K562 (cell line): ENCODE measurements around the gene BTBD10. TPM values are rescaled to one million over a fixed set of nuclear protein-coding genes. Genes with fewer than 3 reads are reported as not detected.

Experiments used
- ATAC-seq: fragments of 200-7000 bp; cut with Tn5 transposase; 3 replicates; pipeline ENCODE4 v1.9.1; 2020; ENCODE audit warnings: moderate library complexity
- BruUV-seq: library from RNA; stranded (reverse); fragments of 400-500 nt; replicated peaks from 2 replicates; lab custom pipeline; 2021; lab: Mats Ljungman, UMichigan
- CTCF ChIA-PET: fragments of 300-600 bp; formaldehyde crosslinking; extraction: SDS; loops from one replicate; lab custom pipeline; 2021; ENCODE audit warnings: low intra/inter-chr PET ratio; lab: Yijun Ruan, JAX
- POLR2A ChIA-PET: fragments of 300-600, 350-650 bp; sonication (Branson Sonifier 250); formaldehyde crosslinking; extraction: SDS; loops from one replicate; lab custom pipeline; 2021; ENCODE audit warnings: antibody characterized with exemption, inconsistent platforms; lab: Yijun Ruan, JAX
- DNase-seq, 4 experiments: peaks; one replicate each; pipeline versions ENCODE4 v3.0.0 to v3.0.0-alpha.2; 2011 to 2018; ENCODE audit warnings: low spot score in 3 of 4, mixed read lengths in 3 of 4; ENCODE audit errors: extremely low read depth in 1 of 4
- FAIRE-seq: peaks from 2 replicates; lab custom pipeline; 2011; peaks lifted over from hg19 to GRCh38; lab: Jason Lieb, UNC
- H2AFZ ChIP-seq: 2 replicates; pipeline ENCODE4 v1.6.0; 2011; ENCODE audit warnings: low read depth, low read length, control low read depth, inconsistent platforms
- H3K27ac ChIP-seq: fragments of 200-600 bp; 3 replicates; pipeline ENCODE4 v1.8.0; 2011; ENCODE audit warnings: low read depth, mild to moderate bottlenecking, control low read depth, inconsistent platforms, low read length, moderate library complexity, mixed read lengths; ENCODE audit errors: extremely low read depth
- H3K27me3 ChIP-seq, 2 experiments: fragments of 300-600 bp in 1 of 2; 2 replicates in 1 of 2; 3 replicates in 1 of 2; pipeline versions ENCODE4 v1.6.0 to v1.8.0; 2011; ENCODE audit warnings: inconsistent platforms in 2 of 2, low read length in 2 of 2, mild to moderate bottlenecking in 1 of 2, mixed read lengths in 1 of 2, moderate library complexity in 1 of 2; ENCODE audit not compliant: control insufficient read depth in 2 of 2, insufficient read depth in 2 of 2
- H3K36me3 ChIP-seq: fragments of 300-600 bp; 3 replicates; pipeline ENCODE4 v1.8.0; 2011; ENCODE audit warnings: mild to moderate bottlenecking, low read length, inconsistent platforms; ENCODE audit not compliant: control insufficient read depth, insufficient read depth
- H3K4me1 ChIP-seq, 2 experiments: fragments of 200-600 bp in 1 of 2; replicated peaks in 1 of 2; 2 replicates in 1 of 2; 3 replicates in 1 of 2; pipeline versions ENCODE4 v1.5.1 to v1.8.0; 2011; ENCODE audit warnings: inconsistent platforms in 2 of 2, low read length in 2 of 2, mild to moderate bottlenecking in 1 of 2, mixed read lengths in 1 of 2, moderate library complexity in 1 of 2; ENCODE audit not compliant: control insufficient read depth in 2 of 2, insufficient read depth in 2 of 2
- H3K4me2 ChIP-seq: 2 replicates; pipeline ENCODE4 v1.6.1; 2011; ENCODE audit warnings: low read length, control low read depth, inconsistent platforms, mixed read lengths; ENCODE audit not compliant: insufficient read depth
- H3K4me3 ChIP-seq: fragments of 200-600 bp; sonication (generic), shearing (Covaris generic); 2 replicates; pipeline ENCODE4 v1.5.1; 2016; ENCODE audit warnings: control low read depth, inconsistent platforms
- H3K79me2 ChIP-seq: fragments of 200-600 bp; 3 replicates; pipeline ENCODE4 v1.8.0; 2011; ENCODE audit warnings: low read length, inconsistent platforms; ENCODE audit not compliant: control insufficient read depth, insufficient read depth
- H3K9ac ChIP-seq, 2 experiments: 2 replicates each; pipeline versions ENCODE4 v1.6.0 to v1.6.1; 2011; ENCODE audit warnings: low read depth in 2 of 2, low read length in 2 of 2, control low read depth in 1 of 2, inconsistent platforms in 1 of 2, mild to moderate bottlenecking in 1 of 2, mixed read lengths in 1 of 2; ENCODE audit not compliant: insufficient read depth in 1 of 2
- H3K9me1 ChIP-seq: one replicate; pipeline ENCODE4 v1.6.0; 2011; ENCODE audit warnings: inconsistent platforms, mild to moderate bottlenecking, low read length, moderate library complexity; ENCODE audit not compliant: control insufficient read depth, insufficient read depth
- H3K9me3 ChIP-seq: replicated peaks from 2 replicates; pipeline ENCODE4 v1.5.1; 2011; ENCODE audit warnings: low read depth, low read length, inconsistent platforms; ENCODE audit not compliant: control insufficient read depth, insufficient read depth
- H4K20me1 ChIP-seq: replicated peaks from 2 replicates; pipeline ENCODE4 v1.6.1; 2011; ENCODE audit warnings: low read length, inconsistent platforms, mixed read lengths; ENCODE audit not compliant: control insufficient read depth, insufficient read depth
- CEBPB ChIP-seq: fragments of 450-650 bp; IDR thresholded peaks from 2 replicates; pipeline ENCODE4 v1.6.1; 2016; ENCODE audit warnings: missing genetic modification characterization, missing compliant biosample characterization
- CSDE1 ChIP-seq, 2 experiments: fragments of 450-650 bp; IDR thresholded peaks; 2 replicates each; pipeline ENCODE4 v1.6.1; 2016; ENCODE audit warnings: mild to moderate bottlenecking in 1 of 2
- HDAC6 ChIP-seq: IDR thresholded peaks from 2 replicates; pipeline ENCODE4 v1.6.1; 2012; ENCODE audit warnings: low read depth, mild to moderate bottlenecking, control low read depth, inconsistent platforms, low read length, moderate library complexity
- HNRNPL ChIP-seq: fragments of 200-400 bp; formaldehyde crosslinking; IDR thresholded peaks from 2 replicates; pipeline ENCODE4 v1.6.1; 2017; ENCODE audit warnings: low read depth, mild to moderate bottlenecking, low read length
- MTA3 ChIP-seq: fragments of 450-650 bp; formaldehyde crosslinking; IDR thresholded peaks from 2 replicates; pipeline ENCODE4 v1.6.1; 2017; ENCODE audit warnings: mild to moderate bottlenecking, borderline replicate concordance
- NUFIP1 ChIP-seq: fragments of 450-650 bp; IDR thresholded peaks from 2 replicates; pipeline ENCODE4 v1.6.1; 2018; ENCODE audit not compliant: partially characterized antibody
- PRPF4 ChIP-seq: fragments of 200-400 bp; formaldehyde crosslinking; IDR thresholded peaks from one replicate; pipeline ENCODE4 v1.6.1; 2017; ENCODE audit warnings: low read length, low read depth, mild to moderate bottlenecking; ENCODE audit not compliant: insufficient read depth, poor library complexity, severe bottlenecking
- SETDB1 ChIP-seq: IDR thresholded peaks from one replicate; pipeline ENCODE4 v1.6.1; 2012; ENCODE audit warnings: low read length, control low read depth, inconsistent platforms
- SMARCC2 ChIP-seq: fragments of 450-650 bp; IDR thresholded peaks from 2 replicates; pipeline ENCODE4 v1.6.1; 2017; ENCODE audit warnings: antibody characterized with exemption, moderate library complexity, mild to moderate bottlenecking, low read depth
- ZHX1 ChIP-seq: fragments of 150-350 bp; conservative IDR thresholded peaks from 2 replicates; pipeline ENCODE4 v1.6.1; 2014; ENCODE audit warnings: low read length
- ZNF583 ChIP-seq: fragments of 250-450 bp; sonication (Bioruptor Pico); IDR thresholded peaks from 2 replicates; pipeline ENCODE4 v1.4.0; 2020
- ZNF77 ChIP-seq: fragments of 250-450 bp; sonication (Bioruptor Pico); IDR thresholded peaks from 2 replicates; pipeline ENCODE4 v1.5.0; 2020
- WGBS: fragments of 100-300 bp; shearing (Covaris generic); methylation state at CpG from one replicate; pipeline ENCODE4 v1.1.6; 2016; ENCODE audit warnings: low coverage, mixed read lengths; ENCODE audit not compliant: insufficient coverage; ENCODE audit errors: missing lambda C conversion rate; 5-methylcytosine and 5-hydroxymethylcytosine counted together
- in situ Hi-C: fragments of 300-500 bp; cut with MboI; formaldehyde crosslinking; loops from 4 replicates; pipeline ENCODE4 v1.15.0; 2018; ENCODE audit warnings: inconsistent platforms, mixed read lengths
- intact Hi-C: fragments of 100-400 bp; cut with micrococcal nuclease; formaldehyde crosslinking; loops from 2 replicates; pipeline ENCODE4 v1.14.2; 2022
- polyA plus RNA-seq, 8 experiments: library from polyadenylated mRNA; depleted of rRNA in 4 of 8; stranded (reverse) in 5 of 8; unstranded in 3 of 8; fragments of >200 nt; fragmentation: Nextera tagmentation in 2 of 8; fragmentation: Illumina TruSeq in 1 of 8; extraction: Ambion mirVana in 2 of 8; extraction: Trizol in 1 of 8; gene quantifications; 2 replicates each; pipeline versions ENCODE4 v1.2.1 to v1.2.3, GENCODE V29; 2011 to 2014; ENCODE audit warnings: inconsistent platforms in 1 of 8, missing spikeins in 1 of 8
- total RNA-seq, 7 experiments: library from RNA; depleted of rRNA in 6 of 7; stranded (reverse); fragments of >200 nt in 6 of 7; fragmentation: Illumina TruSeq in 2 of 7; extraction: Trizol in 2 of 7; gene quantifications; 2 replicates each; pipeline versions ENCODE4 v1.2.1 to v1.2.3, GENCODE V29; 2011 to 2021; ENCODE audit warnings: low replicate concordance in 1 of 7
- TF ChIP-seq, protein P1 (sequence below): fragments of 250-450 bp; sonication (Bioruptor Pico); IDR thresholded peaks from 2 replicates; pipeline ENCODE4 v1.5.1; 2021; ENCODE audit warnings: mild to moderate bottlenecking

BTBD10 gene
- total and polyA plus RNA-seq, 9 of the 15 experiments (the other 6 are each of a cell fraction or from before 2014, with no cell fraction given) = 11.6 to 22.8 (median 16.3) TPM

DNA sequence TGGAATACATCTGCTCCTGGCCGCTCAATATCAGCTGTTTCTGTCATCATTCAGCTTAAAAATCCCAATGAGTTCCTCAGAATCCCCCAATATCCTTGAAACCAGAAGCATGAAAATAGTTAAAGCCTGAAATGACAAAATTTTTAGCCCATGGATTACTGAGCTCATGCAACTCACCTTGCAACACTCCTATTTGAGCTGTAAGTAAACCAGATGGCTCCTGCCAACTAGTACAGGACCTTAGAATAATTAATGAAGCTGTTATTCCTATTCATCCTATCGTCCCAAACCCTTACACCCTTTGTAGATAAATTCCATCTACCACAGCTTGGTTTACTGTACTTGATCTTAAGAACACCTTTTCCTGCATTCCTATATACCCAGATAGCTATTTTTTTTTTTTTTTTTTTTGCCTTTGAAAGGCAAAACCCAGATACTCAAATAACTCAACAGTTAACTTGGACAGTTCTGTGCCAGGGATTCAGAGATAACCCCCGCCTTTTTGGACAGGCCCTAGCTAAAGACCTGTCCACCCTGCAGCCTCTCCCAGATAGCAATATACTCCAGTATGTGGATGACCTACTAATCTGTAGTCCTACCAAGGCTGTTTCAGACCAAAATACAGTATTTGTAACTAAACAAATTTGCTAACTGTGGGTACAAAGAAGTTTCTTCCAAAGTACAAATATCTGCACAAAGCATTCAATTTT is 10.1 kb upstream of the BTBD10 start:
- Histone ChIP-seq H3K4me2 (no peak overlapping the region), H3K79me2 (no peaks in the 10 kb centered on the region), H4K20me1 (no peaks in the 10 kb centered on the region), H3K9me1 (no peaks in the 10 kb centered on the region), H3K9ac (no peak overlapping the region)
- intact Hi-C loops = no loop called here
- no peak for TF ChIP-seq MTA3
- TF ChIP-seq SETDB1 = no peak
- TF ChIP-seq CSDE1 (IDR thresholded peaks at IDR 0.05) = no peak
- no peak for TF ChIP-seq NUFIP1
- TF ChIP-seq HNRNPL = no peak
- no peak for TF ChIP-seq PRPF4
- TF ChIP-seq CEBPB = no peak
- no peak for TF ChIP-seq HDAC6
- TF ChIP-seq ZNF583 (CRISPR knock-in tag) = no peak
- TF ChIP-seq, protein P1, sequence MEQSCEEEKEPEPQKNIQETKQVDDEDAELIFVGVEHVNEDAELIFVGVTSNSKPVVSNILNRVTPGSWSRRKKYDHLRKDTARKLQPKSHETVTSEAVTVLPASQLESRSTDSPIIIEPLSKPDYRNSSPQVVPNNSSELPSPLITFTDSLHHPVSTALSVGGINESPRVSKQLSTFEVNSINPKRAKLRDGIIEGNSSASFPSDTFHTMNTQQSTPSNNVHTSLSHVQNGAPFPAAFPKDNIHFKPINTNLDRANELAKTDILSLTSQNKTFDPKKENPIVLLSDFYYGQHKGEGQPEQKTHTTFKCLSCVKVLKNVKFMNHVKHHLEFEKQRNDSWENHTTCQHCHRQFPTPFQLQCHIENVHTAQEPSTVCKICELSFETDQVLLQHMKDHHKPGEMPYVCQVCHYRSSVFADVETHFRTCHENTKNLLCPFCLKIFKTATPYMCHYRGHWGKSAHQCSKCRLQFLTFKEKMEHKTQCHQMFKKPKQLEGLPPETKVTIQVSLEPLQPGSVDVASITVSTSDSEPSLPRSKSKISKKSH (CRISPR knock-in tag) = no peak
- TF ChIP-seq ZHX1 = no peak
- no peak for TF ChIP-seq SMARCC2
- TF ChIP-seq ZNF77 = no peak
- TF ChIP-seq, all 486 proteins: peak for 0
- Histone ChIP-seq H3K27me3 (no peaks in the 10 kb centered on the region), H3K4me3 (no peak overlapping the region), H2AFZ (no peak overlapping the region), H3K4me1 (no peaks in the 10 kb centered on the region; a peak in 1 of 5 replicates), H3K27ac (no peak overlapping the region), H3K9me3 (no peaks in the 10 kb centered on the region), H3K36me3 (no peaks in the 10 kb centered on the region)
- FAIRE-seq (no peak), DNase-seq (no peak), ATAC-seq (no peak)
- CTCF ChIA-PET = no interaction called here
- in situ Hi-C loops = no loop called here
- POLR2A ChIA-PET = interaction anchor here (0.6 to 1.0 kb wide), 6 partner anchors 9 to 400 kb away, joined by 3 to 4 read pairs (median 4); no protein-coding TSS in a partner anchor
- 0% methylated on average over 3 of the region's 3 CpGs for WGBS
- BruUV-seq = no TSS peak
